Activated effector memory CD4-positive, alpha-beta T cell treated with anti-CD3 and anti-CD28 coated beads, Interleukin-2, amount 50 U/mL, for 16 hours (primary cell): Measurements from ENCODE around the gene NUP153.
"Not testable (repeated sequence)": the region's sequence is repeated elsewhere in the genome, so short reads cannot be mapped to it uniquely, and the experiment has no call there.

Experiments used
- DNase-seq: peaks from one replicate; pipeline ENCODE4 v3.0.0-alpha.2; 2020

NUP153 gene

GRCh38 chr6:17706580-17707370 lies at the start of gene NUP153:
TSS of gene NUP153 (minus strand) at chr6:17706925. CDS start at chr6:17706387, 538 bp downstream.
- peak; percentile 100 for DNase-seq

GRCh38 chr6:17754254-17754653 lies 47.5 kb upstream of the NUP153 start:
- no peak for DNase-seq

GRCh38 chr6:17745324-17745723 lies 38.6 kb upstream of the NUP153 start:
- not testable (repeated sequence) for DNase-seq

- DNase-seq = not testable (repeated sequence)
Measured at GRCh38 chr6:17744757-17745308, 38.1 kb upstream of the NUP153 start.

GRCh38 chr6:17744019-17744756 lies 37.5 kb upstream of the NUP153 start:
- DNase-seq = no peak

GRCh38 chr6:17741507-17741906 lies 34.8 kb upstream of the NUP153 start:
- no peak for DNase-seq

GRCh38 chr6:17740559-17741220 lies 34.0 kb upstream of the NUP153 start:
- DNase-seq = no peak

GRCh38 chr6:17737704-17738252 lies 31.1 kb upstream of the NUP153 start:
- no peak for DNase-seq

- not testable (repeated sequence) for DNase-seq
Measured at GRCh38 chr6:17735311-17735710, 28.6 kb upstream of the NUP153 start.

GRCh38 chr6:17730078-17730704 lies 23.5 kb upstream of the NUP153 start:
- DNase-seq = no peak

- DNase-seq = no peak
Measured at GRCh38 chr6:17729223-17730077, 22.7 kb upstream of the NUP153 start.

- no peak for DNase-seq
Measured at GRCh38 chr6:17728551-17729222, 22.0 kb upstream of the NUP153 start.

- DNase-seq = no peak
Measured at GRCh38 chr6:17725083-17725482, 18.4 kb upstream of the NUP153 start.

- no peak for DNase-seq
Measured at GRCh38 chr6:17724341-17724740, 17.6 kb upstream of the NUP153 start.

GRCh38 chr6:17721671-17722070 lies 14.9 kb upstream of the NUP153 start:
- DNase-seq = no peak

- DNase-seq = no peak
Measured at GRCh38 chr6:17719323-17720041, 12.8 kb upstream of the NUP153 start.

GRCh38 chr6:17716221-17716620 lies 9.5 kb upstream of the NUP153 start:
- DNase-seq = no peak

- peak; percentile 70 for DNase-seq
Measured at GRCh38 chr6:17714879-17715851, 8.4 kb upstream of the NUP153 start.

GRCh38 chr6:17714177-17714576 lies 7.5 kb upstream of the NUP153 start:
- DNase-seq = no peak
